Sciatic nerve (tissue), 2 donors: ENCODE measurements around the gene AFF3. TPM values are rescaled to one million over a fixed set of nuclear protein-coding genes. Genes with fewer than 3 reads are reported as not detected.
A peak's percentile ranks its signal among the peaks of the same experiment; 100 is the strongest.

Source experiments
- ATAC-seq: fragments of 200-7000 bp; cut with Tn5 transposase; one replicate; pipeline ENCODE4 v1.9.1; 2020; ENCODE audit warnings: mild to moderate bottlenecking, moderate library complexity
- DNase-seq: peaks from one replicate; pipeline ENCODE4 v3.0.0-alpha.2; 2020; ENCODE audit warnings: low spot score
- intact Hi-C: fragments of 100-400 bp; cut with DNase I; formaldehyde crosslinking; loops from one replicate; pipeline ENCODE4 v1.14.2; 2022
- total RNA-seq: library from RNA; stranded (reverse); fragmentation: NEBNext Ultra II Directional; extraction: Animal tissue kit (Norgen Biotek cat#: 25700); gene quantifications from one replicate; pipeline ENCODE4 v1.2.1, GENCODE V29; 2021
- donor health status: DM: no; HTN: no; CAD: no.
- donor health status: DM: no; HTN: no; CAD: no.

Gene AFF3
- total RNA-seq, 1 donor from 2014 or later, result 14.2 TPM

DNA sequence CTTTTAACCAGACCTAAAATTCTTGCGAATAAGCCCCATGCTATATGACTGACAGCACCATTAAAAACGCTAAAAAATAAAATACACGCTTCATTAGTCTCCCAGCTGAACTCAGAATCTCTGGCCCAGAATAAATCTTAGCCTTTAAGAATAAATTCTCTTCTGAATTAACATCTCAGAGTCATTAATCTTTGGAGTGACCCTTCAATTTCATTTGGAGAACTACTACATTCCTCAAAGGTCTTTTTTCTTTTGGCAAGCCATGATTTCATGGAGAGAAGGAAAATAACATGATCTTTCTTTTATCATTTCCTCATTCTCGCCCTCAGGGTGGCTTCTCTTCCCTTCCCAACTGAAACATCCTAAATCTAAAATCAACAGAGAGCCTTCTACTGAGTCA is 259.0 kb downstream of the AFF3 start:
- intact Hi-C loops, result no loop called here
- no peak for DNase-seq
- peak; percentile 28 for ATAC-seq

DNA sequence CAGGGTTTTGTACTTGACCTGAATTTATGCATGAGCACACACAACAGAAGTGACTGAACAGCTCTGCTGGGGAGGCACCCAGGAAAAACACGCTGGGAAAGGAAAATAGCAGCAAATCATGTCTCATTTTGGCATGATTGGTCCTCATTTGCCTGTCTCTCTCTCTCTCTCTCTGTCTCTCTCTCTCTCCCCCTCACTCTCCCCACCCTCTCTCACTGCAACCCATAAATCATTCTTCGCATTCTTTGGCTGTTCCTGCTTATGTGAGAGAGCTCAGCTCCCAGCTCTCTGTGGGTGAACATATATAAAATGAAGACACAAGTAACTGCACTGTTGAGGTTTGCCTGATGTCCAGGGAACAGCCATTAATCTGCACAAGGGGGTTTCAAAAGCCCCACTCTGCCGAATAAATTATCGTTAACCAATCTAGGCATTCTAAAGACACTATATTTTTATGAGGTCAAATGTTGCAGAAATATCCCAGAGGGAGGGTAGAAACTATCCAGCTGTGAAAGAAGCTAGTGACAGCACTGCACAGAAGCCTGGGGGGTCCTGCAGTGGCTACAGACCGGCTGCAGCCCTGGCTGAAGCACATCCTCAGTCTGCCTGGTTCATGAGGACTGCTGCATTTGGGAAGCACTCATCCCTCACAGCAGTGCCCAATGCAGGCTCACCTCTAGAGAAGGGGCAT is 260.3 kb downstream of the AFF3 start:
- DNase-seq (no peak), ATAC-seq (peak; percentile 32)
- intact Hi-C loops, result no loop called here

DNA sequence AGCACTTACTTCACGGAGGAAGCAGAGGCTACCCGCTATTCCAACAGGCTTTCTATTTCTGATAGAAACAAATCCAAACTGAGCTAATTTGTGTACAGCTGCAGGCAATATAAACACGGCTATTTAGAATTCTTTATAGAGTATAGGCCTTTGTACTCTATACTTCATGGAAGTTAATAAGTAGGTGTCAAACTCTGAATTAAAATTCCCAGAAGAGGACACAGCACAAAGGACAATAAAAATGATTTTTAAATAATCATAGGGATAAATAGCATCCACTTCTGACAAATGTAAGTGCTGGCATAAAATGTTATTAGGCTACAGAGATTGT is 261.5 kb downstream of the AFF3 start:
- intact Hi-C loops, result no loop called here
- ATAC-seq, result no peak
- DNase-seq, result no peak

DNA sequence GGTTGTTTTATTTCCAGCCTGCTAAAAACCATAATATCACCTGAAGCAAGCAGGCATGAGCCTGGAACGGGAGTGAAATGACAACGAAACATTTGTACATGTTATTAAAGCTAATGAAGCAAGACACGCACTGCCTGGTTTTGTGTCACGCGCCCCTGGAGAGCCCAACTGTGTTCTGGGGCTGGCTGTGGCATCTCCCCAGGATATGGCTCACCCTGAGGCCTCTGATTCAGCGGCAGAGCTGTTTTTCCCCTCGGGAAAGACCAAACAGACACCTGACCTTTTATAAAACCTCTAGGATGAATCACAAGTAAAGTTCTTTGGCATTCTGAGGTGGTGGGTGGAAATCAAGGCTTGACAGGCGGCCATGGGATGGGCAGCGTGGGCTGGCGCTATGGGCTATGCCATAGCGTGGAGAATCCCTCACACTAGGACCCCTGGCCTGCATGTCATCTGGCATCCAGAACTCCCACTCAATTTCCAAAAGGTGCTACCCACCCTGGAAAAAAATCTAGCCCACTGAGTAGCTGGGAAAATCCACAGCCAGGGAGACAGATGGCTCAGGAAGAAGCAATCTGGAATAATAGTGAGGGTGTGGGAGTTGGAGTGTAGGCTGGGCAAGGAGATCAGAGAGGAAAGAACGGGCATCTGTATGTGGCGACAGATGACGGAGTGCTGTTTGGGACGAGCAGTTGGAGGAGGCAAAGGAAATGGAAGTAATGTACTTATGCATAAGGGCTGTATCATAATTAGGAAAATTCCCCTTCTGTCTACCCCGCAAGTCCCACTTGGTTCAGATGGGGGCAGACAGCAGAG is 262.0 kb downstream of the AFF3 start:
- intact Hi-C loops, result no loop called here
- no peak for DNase-seq
- ATAC-seq, result no peak

DNA sequence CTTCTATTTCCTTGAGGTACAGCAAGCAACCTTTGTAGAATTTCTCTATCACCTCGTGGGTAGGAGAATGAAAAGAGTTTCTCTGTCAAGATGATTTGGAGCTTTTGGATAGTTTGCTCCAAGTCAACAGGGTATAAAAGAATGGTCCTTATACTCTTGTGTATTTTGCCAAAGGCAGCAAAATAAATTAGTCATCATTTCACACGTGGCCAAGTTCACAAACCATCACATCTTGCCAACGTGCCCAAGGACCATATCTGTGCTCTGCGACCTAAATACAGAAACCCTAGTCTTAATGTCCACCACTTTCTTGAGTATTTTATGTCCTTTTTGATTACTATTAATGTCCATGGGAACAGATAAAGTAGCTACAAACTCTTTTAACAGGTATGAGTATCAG is 262.9 kb downstream of the AFF3 start:
- no peak for ATAC-seq
- intact Hi-C loops, result no loop called here
- DNase-seq, result no peak

DNA sequence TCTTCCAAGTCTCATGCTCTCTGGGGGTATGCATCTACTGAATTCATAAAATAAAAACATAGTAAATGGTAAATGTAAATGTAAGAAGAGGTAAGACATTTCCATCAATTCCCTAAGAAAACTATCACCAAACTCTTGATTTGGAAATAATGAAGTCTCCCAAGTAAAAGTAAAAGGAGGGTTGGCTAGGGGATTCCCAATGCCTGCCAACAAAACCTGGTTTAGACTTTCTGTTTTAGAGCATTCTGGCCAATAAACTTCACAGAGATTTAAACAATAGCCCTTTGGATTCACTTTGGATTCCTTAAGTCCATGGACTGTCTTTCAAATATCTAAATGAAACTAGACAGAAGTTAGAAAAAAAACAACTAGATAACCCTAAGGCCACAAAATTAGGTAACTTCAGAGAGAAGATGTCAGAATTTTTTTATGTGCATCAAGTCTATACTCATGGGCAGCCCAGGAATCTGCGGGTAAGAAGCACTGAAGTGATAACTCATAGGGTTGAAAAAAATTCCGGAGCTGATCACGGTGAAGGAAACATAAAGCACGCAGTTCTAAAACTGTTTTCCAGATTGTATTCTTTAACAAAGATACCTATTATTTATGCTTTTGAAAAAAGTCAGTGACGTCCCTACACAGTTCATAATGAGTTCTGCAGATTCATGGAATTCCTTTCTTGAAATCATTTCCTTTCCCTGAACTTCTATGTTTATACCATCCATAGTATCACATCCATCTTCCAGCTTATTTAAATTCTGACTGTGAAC is 263.6 kb downstream of the AFF3 start:
- ATAC-seq (no peak), DNase-seq (no peak)
- intact Hi-C loops, result no loop called here

DNA sequence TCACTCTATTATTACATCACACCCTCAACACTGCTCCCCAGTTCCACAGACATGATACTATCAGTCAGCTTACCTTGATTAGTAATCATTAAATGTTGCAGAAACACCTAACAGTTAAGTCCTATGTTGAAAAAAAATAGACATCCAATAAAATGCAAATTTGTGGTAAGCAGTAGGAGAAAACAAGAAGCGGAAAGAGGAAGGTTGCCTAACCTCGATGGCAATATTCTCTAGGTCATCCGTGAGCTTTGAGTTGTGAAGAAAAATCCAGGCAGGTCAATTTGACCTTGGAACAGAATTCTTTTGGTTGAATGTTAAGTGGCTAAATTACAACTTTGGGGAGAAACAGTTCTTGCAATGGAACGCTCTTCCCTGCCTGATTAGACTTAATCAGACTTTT is 264.4 kb downstream of the AFF3 start:
- ATAC-seq (no peak), DNase-seq (no peak)
- intact Hi-C loops, result no loop called here

DNA sequence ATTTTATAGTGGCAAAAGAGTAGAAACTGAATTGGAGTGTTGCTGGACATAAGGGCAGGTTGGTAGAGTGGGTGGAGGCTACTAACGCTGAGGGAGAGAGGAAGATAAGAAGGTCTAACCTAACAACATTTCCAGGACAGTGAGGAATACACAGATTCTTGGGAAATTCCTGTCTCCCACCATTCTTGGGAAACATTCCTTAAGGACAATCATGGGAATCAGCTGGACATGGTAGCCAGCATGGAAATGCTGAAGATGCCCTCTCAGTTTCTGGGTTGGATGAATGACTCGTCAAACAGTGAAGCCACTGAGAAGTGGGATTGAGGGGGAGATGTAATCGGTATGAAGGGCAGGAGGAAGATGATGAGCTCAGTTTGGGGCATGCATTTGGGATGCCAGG is 265.4 kb downstream of the AFF3 start:
- ATAC-seq (no peak), DNase-seq (no peak)
- intact Hi-C loops, result no loop called here

DNA sequence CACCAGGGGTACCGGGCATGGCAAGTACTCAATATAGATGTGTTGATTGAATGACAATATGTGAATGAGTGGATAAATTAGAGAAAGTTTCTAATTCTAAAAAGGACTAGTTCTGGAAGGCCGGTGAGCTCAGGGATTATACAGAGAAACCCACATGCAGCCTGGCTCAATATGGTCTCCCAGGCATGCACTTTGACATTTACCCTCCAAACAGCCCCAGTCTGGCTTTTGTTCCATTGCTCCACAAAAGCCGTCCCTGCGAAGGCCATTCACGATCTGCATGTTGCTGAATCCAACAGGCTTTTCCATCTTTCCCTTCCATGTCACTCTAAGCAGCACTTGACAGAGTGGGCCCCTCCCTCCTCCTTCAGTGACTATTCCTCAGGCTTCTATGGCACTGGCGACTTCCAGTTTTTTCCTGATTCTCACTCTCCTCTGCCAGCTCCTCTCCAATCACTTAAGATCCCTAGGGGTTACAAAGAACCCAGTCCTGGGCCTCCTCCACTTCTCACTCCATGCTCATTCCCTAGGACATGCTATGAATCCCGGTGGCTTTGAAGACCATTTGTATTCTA is 266.7 kb downstream of the AFF3 start:
- ATAC-seq (no peak), DNase-seq (no peak)
- intact Hi-C loops, result no loop called here

DNA sequence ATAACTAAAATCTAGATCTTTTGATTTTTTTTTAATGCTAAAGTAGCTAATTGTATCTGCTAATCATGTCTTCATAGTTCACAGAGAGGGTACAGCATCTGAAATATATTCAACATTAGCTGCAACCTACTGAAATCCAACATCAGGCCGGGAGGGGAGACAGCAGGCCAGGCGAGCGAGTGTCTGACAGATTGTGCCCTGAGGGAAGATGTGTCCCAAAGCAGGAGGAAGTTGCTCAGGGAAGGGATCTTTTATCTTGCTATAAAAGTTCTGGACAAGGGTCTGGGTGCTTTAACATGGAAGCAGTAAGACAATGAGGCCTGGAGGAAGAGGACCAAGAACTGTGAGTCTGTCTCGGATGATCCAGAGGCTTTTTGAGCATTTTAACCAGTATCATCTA is 274.1 kb downstream of the AFF3 start:
- DNase-seq (no peak), ATAC-seq (no peak)
- intact Hi-C loops, result no loop called here

DNA sequence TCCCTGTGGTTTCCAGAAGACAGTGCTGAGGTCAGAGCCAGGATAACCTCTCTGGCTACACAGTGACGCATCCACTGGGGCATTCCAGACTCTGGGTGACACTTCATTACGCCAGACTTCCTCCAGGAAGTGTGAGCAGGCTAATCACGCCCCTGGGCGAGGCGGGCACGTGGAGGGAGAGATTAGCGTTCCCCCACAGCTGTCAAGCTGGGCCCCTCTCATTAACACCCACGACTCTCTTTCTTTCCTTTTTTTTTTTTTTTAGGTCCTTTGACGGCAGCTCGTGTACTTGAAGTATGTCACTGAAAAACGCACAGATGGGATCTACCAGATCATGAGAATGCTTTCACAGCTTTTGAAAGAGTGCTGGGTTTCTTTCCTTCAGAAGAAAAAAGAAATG is 274.6 kb downstream of the AFF3 start:
- ATAC-seq (no peak), DNase-seq (no peak)
- intact Hi-C loops, result no loop called here

DNA sequence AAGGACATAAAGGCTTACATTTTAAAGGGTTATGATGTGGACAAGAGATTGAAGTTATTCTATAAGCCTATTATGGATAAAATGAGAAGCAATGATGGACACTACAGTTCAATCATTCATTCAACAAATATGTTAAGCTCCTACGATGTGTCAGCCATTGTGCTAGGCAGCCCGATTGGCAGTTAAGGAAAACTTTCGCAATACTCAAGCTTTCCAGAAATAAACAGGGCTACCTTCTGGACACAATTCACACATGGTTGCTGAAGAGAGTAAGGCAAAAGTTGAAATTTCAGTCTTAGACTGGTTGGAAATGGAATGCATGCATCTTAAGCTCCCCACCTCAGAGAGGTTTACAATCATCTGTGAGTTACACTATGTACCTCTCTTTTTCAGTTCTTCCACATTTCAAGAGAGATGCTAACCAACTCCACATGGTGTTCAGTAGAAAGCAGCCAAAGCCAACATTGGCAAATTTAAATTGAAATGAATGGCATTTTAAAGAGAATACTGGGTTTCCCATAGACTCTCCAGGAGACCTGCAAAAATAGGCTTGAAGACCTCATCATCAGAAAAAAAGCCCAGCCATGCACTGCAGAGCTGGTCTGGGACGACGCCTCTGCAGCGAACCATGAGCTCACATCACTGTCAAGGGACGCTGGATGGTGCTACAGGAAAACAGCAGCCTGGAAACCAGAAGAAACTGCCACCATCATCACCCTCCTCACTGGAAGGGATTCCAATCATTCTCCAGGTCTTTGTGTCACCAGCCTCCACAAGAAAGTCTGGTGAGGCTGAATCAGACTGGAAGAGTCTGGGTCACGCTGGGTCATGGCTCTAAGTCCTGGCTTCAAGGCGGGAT is 276.3 kb downstream of the AFF3 start:
- DNase-seq (no peak), ATAC-seq (peak; percentile 38)
- intact Hi-C loops, result no loop called here

DNA sequence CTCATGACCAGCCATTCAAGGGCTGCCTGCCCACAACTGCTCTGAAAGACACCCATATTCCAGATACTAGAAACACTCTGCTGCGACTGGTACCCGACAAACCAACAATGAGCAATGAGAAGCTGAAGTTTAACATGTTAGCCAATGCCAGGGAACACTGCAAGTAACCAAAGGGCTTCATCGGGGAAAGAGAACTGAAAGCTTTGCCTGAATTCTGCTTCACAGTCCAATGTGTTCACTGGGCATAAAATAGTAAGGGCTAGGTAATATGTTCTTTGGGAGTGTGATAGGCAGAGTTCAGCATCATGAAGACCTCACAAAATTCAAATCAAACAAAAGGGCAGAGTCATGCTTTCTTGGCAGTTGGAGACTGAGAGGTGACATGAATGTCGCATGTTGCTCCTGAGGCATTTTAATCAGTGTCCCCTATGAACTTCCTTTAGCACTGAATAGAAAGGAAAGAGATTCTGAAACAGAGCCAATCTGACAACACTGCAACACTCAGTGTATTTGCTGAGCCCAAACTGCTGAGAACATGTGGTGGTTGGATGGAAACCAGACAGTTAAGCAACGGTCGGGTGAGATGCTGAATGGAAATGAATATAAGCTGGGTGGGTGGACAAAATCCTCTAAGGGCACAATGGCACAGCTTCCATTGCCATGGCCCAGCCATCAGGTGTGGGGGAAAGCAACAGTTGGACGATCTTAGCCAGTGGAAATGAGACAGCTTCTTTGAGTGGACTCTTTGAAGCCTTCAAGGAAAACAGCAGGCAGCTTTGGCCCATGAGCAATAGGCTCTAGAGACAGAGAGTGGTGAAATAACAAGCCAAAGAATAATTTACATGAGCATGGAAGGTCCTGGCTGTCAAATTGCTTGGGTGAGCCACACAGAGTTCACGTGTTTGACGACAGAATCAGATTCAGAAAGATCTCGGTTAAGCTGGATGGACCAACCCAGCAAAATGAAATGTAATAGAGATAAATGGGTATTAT is 277.5 kb downstream of the AFF3 start:
- intact Hi-C loops, result no loop called here
- DNase-seq (no peak), ATAC-seq (peak; percentile 93)

DNA sequence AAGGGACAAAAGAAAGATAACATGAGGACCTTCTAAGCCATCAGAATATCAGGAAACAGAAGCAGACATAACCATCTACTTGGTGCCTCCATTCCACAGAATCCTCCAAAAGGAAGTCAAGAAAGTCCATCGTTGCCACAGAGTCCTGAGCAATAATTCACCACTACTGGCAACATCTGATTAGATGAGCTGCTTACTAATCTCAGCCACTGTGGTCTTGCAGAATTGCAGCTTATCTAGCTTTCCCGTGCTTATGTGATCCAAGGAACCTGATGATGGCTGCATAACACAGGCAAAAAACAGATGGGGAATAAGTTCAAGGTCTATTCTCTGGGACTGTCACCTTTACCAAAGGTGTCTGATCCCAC is 278.5 kb downstream of the AFF3 start:
- no peak for ATAC-seq
- no peak for DNase-seq
- intact Hi-C loops, result no loop called here

DNA sequence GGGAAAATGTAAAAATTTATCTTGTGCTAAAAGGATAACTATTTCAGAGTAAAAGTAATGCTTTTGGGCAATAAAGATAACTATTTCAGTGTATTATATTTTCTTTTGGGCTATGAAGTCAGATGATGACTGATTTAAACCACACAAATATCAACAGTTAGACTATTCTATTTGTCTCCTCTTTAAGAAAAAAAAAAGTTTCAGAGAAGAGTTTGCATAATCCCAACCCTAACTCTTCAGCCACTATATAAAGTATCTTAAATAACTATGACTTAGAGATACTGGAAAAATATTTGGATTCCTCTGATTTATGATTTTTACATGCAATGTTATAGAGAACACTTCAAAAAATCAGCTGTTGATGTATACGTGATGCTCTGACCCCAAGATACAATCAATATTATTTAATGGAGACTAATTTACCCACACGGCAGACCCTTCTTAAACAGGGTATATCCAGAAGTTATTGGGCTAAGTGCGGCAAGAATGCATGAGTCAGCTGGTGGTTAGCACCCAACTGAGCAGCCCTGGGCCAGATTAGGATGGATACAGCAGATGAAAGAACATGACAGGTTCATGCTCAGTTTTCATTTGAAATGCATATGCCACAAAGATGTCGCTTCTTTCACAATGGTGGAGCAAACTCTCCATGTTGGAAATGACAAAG is 279.0 kb downstream of the AFF3 start:
- intact Hi-C loops, result no loop called here
- ATAC-seq (no peak), DNase-seq (no peak)

DNA sequence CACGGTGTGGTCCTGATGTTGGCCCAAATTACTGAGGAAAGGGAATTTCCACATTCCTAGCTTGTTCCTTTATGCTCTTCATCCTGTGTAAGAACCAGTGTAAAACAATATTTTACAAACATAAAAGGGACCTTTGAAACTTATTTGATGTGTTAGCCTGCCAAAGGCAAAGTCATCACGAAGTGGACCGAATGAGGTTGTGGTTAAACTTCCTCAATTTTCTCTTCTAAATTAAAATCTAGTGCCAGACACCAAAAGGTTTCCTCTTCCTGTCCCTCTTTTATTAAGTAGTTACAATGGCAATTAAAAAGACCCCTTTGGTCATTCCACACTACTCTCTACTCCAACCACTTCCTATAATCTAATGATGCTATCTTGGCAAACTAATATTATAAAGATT is 279.8 kb downstream of the AFF3 start:
- intact Hi-C loops, result no loop called here
- DNase-seq (no peak), ATAC-seq (no peak)

DNA sequence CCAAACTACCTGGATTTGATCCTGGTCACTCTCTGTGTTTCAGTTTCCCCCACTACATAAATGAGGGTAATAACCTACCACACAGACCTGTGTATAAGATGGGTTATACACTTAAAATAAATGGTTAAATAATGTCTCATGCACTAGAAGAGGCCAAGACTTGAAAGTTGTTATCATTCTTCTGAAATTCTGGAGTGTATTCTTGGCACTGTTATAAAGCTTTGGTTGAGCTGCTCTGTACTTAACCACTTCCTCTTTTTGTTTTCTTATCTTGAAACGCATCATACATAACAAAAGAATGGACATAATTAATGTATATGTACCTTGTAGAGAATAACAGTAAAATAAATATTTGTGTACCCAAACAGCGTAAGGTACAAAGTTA is 281.0 kb downstream of the AFF3 start:
- DNase-seq (no peak), ATAC-seq (no peak)
- intact Hi-C loops, result no loop called here
